ENCODE data around the gene DDX49. TPM values are rescaled to one million over a fixed set of nuclear protein-coding genes. Genes with fewer than 3 reads are reported as not detected.
"Not testable (repeated sequence)": the region's sequence is repeated elsewhere in the genome, so short reads cannot be mapped to it uniquely, and the experiment has no call there.

The DDX49 gene
- total RNA-seq, 1 experiment from 2014 or later, result 47.9 TPM

GRCh38 chr19:18951721-18952281 is 32.3 kb downstream of the DDX49 start (continued):
- TF ChIP-seq ERG (CRISPR knock-in tag; IDR thresholded peaks at IDR 0.05), result no peak
- no peak for TF ChIP-seq HMGA2 (CRISPR knock-in tag; IDR thresholded peaks at IDR 0.05)
- no peak for TF ChIP-seq ZNF512 (CRISPR knock-in tag; IDR thresholded peaks at IDR 0.05; ENCODE audit: borderline replicate concordance)
- TF ChIP-seq JUN (CRISPR knock-in tag; IDR thresholded peaks at IDR 0.05), result no peak
- TF ChIP-seq ZNF138 (CRISPR knock-in tag; conservative IDR thresholded peaks at IDR 0.05), result no peak
- no peak for TF ChIP-seq ZNF532 (CRISPR knock-in tag; IDR thresholded peaks at IDR 0.05; ENCODE audit: borderline replicate concordance)
- TF ChIP-seq ZBTB21 (CRISPR knock-in tag; IDR thresholded peaks at IDR 0.05; ENCODE audit: borderline replicate concordance), result no peak

- CTCF ChIA-PET; H3K27me3 Mint-ChIP-seq (ENCODE audit: low read depth); DNase-seq (ENCODE audit: low spot score); H3K9me3 Mint-ChIP-seq; H3K36me3 Mint-ChIP-seq; POLR2A ChIA-PET; H3K4me3 Mint-ChIP-seq; H3K4me1 Mint-ChIP-seq; H3K27ac Mint-ChIP-seq; ATAC-seq: not testable (repeated sequence)
Measured at GRCh38 chr19:18952364-18953003, 33.0 kb downstream of the DDX49 start.

- peaks cover 6% of the 10 kb centered on the region; the same call in 1 of the 2 replicates for H3K9me3 Mint-ChIP-seq
- no peak for ATAC-seq
- no peaks in the 10 kb centered on the region for H3K4me1 Mint-ChIP-seq
- no peaks in the 10 kb centered on the region for H3K36me3 Mint-ChIP-seq
- peaks cover 10% of the 10 kb centered on the region for H3K27me3 Mint-ChIP-seq (ENCODE audit: low read depth)
- DNase-seq (ENCODE audit: low spot score), result no peak
- no peak overlapping the region for H3K4me3 Mint-ChIP-seq
- ChIA-PET CTCF (interaction anchor here (1.4 kb wide), 1 partner anchor 33 kb away, joined by 5 read pairs; no protein-coding TSS in a partner anchor), POLR2A (no interaction called here)
- no peak for TF ChIP-seq GABPB1 (CRISPR knock-in tag; IDR thresholded peaks at IDR 0.05)
- no peak for TF ChIP-seq MXD4 (CRISPR knock-in tag; IDR thresholded peaks at IDR 0.05; ENCODE audit: borderline replicate concordance)
- TF ChIP-seq ZNF396 (CRISPR knock-in tag; IDR thresholded peaks at IDR 0.05; ENCODE audit: borderline replicate concordance), result no peak
- no peak for TF ChIP-seq ATF3 (CRISPR knock-in tag; conservative IDR thresholded peaks at IDR 0.05)
- no peak for TF ChIP-seq ZBTB21 (CRISPR knock-in tag; IDR thresholded peaks at IDR 0.05; ENCODE audit: borderline replicate concordance)
- no peak for TF ChIP-seq JUN (CRISPR knock-in tag; IDR thresholded peaks at IDR 0.05)
- TF ChIP-seq NR3C1 (CRISPR knock-in tag; conservative IDR thresholded peaks at IDR 0.05; ENCODE audit: low read depth), result no peak
- TF ChIP-seq SMAD3 (CRISPR knock-in tag; IDR thresholded peaks at IDR 0.05; ENCODE audit: borderline replicate concordance), result no peak
- TF ChIP-seq ZNF121 (CRISPR knock-in tag; IDR thresholded peaks at IDR 0.05), result no peak
- no peak for TF ChIP-seq FOXJ3 (CRISPR knock-in tag; IDR thresholded peaks at IDR 0.05; ENCODE audit: borderline replicate concordance)
- TF ChIP-seq RELA (CRISPR knock-in tag; IDR thresholded peaks at IDR 0.05; ENCODE audit: borderline replicate concordance), result no peak
- no peak for TF ChIP-seq TEAD1 (CRISPR knock-in tag; IDR thresholded peaks at IDR 0.05)
- TF ChIP-seq NR1H2 (CRISPR knock-in tag; IDR thresholded peaks at IDR 0.05), result no peak
- no peak for TF ChIP-seq FOXK1 (CRISPR knock-in tag; IDR thresholded peaks at IDR 0.05)
- no peak overlapping the region for H3K27ac Mint-ChIP-seq
Measured at GRCh38 chr19:18954094-18954493, 34.6 kb downstream of the DDX49 start.

Measured in WTC11 (cell line).